Activated T-cell treated with anti-CD3 and anti-CD28 coated beads, Interleukin-2, amount 50 U/mL, for 4 hours (primary cell): ENCODE data around the gene RBM11. TPM values are rescaled to one million over a fixed set of nuclear protein-coding genes. Genes with fewer than 3 reads are reported as not detected.

Experiments used
- ATAC-seq, 2 donors: fragments of 200-7000 bp; cut with Tn5 transposase; one replicate each; pipeline ENCODE4 v1.10.0; 2021
- DNase-seq: peaks from one replicate; pipeline ENCODE4 v3.0.0-alpha.2; 2020
- H3K27me3 Mint-ChIP-seq: one replicate; pipeline ENCODE4 v1.8.0; 2021; ENCODE audit warnings: low read depth, mixed read lengths
- H3K36me3 Mint-ChIP-seq: one replicate; pipeline ENCODE4 v1.8.0; 2022; ENCODE audit warnings: mixed read lengths; ENCODE audit not compliant: insufficient read depth
- H3K4me1 Mint-ChIP-seq: one replicate; pipeline ENCODE4 v1.8.0; 2021; ENCODE audit warnings: low read depth, mixed read lengths
- H3K4me3 Mint-ChIP-seq: one replicate; pipeline ENCODE4 v1.8.0; 2021; ENCODE audit warnings: mild to moderate bottlenecking, moderate library complexity, mixed read lengths
- H3K9me3 Mint-ChIP-seq: one replicate; pipeline ENCODE4 v1.8.0; 2021; ENCODE audit warnings: mixed read lengths
- total RNA-seq, 3 donors: library from RNA; stranded (reverse); gene quantifications; one replicate each; pipeline ENCODE4 v1.2.1, GENCODE V29; 2021

The RBM11 gene
- total RNA-seq, 3 donors from 2014 or later, result 2.1 to 2.8 (median 2.3) TPM

DNA sequence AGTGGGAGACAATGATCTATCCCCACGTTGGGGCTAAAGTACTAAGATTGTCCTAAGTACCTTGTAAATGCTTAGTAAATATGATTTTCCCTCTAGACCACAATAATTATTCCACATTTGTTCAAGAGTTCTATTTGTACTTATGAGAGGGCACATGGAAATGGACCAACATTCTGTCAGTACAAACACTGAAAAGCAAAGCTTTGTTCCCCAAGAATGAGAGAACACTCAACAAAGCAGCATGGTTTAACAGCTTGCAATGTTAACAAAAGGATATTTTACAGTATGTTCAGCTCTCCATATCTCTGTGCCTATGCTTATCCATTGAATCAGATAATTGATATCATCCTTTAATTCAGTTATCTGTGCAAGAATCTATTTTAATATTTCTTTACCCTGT, 35.4 kb downstream of the RBM11 start:
- no peak for DNase-seq
- H3K4me3 Mint-ChIP-seq, result no peak overlapping the region
- peaks cover 10% of the 10 kb centered on the region for H3K27me3 Mint-ChIP-seq
- ATAC-seq, result no peak
- H3K9me3 Mint-ChIP-seq, result peaks cover 7% of the 10 kb centered on the region
- no peaks in the 10 kb centered on the region for H3K36me3 Mint-ChIP-seq
- H3K4me1 Mint-ChIP-seq, result peaks cover 4% of the 10 kb centered on the region

DNA sequence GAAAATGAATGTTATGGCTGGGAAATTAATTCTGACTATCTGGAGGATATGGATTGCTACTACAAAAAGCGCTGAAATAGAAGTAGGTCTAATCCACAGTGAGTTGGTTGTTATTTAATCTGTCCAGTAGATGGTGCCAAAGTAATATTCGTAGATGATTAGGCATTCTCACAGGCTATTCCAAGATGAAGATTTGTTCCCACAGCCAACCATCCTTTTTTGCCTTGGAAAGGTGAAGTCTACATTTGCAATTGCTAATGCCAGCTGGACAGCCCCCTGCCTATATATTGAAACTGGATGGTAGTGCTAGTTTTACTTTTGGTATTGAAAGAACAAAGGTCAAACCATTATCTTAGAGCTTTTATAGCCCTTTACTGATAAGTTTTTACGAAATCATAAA, 43.8 kb downstream of the RBM11 start:
- Mint-ChIP-seq H3K4me1 (peaks cover 4% of the 10 kb centered on the region), H3K4me3 (no peak overlapping the region), H3K9me3 (no peaks in the 10 kb centered on the region), H3K27me3 (peaks cover 8% of the 10 kb centered on the region), H3K36me3 (no peaks in the 10 kb centered on the region)
- ATAC-seq (peak in 1 of 2 donors; percentile 63), DNase-seq (no peak)

DNA sequence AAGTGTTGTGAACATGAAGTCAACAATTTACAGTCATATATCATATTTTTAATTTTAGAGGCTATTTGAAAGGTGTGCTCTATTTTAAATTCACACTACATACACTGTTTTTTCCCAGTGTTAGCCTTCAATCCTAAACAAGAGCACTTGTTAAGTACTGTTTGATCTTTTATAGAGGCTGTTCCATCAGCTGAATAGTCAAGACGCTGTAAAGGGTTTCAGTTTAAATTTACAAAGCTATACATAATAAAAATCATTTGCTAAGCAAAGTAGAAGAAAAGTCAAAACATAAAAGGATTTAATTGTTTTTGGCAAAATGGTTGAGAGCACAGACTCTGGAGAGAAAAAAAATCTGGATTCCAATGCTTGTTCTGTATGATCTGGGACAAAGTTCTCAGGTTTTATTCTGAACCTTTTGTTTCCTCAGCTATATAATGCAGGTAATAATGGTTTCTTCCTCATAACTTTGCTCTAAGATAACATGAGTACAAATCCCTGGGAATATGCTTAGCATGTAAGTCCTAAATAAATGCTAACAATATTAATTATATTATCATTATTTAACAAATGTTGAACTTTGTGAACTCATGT, 44.3 kb downstream of the RBM11 start:
- H3K27me3 Mint-ChIP-seq, result peaks cover 8% of the 10 kb centered on the region
- no peak for DNase-seq

DNA sequence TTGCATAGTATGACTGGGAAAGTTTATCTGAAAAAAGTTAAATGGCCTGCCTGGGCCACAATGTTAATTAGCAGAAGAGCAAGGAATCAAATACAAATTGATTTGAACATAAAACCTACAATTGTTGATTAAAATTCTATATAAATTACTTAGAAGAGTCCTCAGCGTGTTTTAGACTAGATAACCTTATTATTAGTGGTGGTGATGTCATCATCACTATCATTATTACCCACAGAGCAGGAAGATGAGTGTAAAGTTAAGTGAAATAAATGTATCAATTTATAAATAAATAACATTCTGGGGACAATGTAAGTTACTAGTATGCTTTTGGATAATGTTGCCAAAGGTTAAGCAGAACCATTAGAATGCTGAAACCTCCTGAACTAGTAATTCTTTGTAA, 46.1 kb downstream of the RBM11 start:
- Mint-ChIP-seq H3K36me3 (no peaks in the 10 kb centered on the region), H3K27me3 (peaks cover 8% of the 10 kb centered on the region), H3K9me3 (no peaks in the 10 kb centered on the region), H3K4me1 (peaks cover 4% of the 10 kb centered on the region), H3K4me3 (no peak overlapping the region)
- DNase-seq (no peak), ATAC-seq (no peak)

More for the DNA sequence above, 44.3 kb downstream of the RBM11 start:
- Mint-ChIP-seq H3K9me3 (no peaks in the 10 kb centered on the region), H3K4me3 (no peak overlapping the region), H3K36me3 (no peaks in the 10 kb centered on the region), H3K4me1 (peaks cover 4% of the 10 kb centered on the region)
- ATAC-seq, result no peak

DNA sequence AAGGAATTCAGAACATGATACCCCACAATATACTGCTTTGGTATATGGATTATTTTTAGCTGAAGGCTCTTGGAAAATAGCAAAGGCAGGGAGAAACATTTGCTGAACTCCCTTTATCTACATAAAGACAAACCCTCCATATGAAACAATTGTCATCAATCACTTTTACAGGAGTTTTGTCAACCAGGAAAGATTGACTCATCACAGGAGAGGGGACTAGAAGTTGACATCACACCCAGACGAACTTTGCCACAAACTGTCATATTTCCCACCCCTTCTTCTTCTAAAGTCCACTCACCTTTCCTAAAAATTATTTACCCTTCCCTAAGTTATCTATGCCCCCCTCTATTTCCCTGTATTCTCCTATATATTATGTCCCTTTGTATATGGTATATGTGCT, 47.9 kb downstream of the RBM11 start:
- H3K27me3 Mint-ChIP-seq, result peaks cover 8% of the 10 kb centered on the region
- no peaks in the 10 kb centered on the region for H3K9me3 Mint-ChIP-seq
- no peak overlapping the region for H3K4me3 Mint-ChIP-seq
- H3K36me3 Mint-ChIP-seq, result no peaks in the 10 kb centered on the region
- peaks cover 4% of the 10 kb centered on the region for H3K4me1 Mint-ChIP-seq
- ATAC-seq (no peak), DNase-seq (no peak)

DNA sequence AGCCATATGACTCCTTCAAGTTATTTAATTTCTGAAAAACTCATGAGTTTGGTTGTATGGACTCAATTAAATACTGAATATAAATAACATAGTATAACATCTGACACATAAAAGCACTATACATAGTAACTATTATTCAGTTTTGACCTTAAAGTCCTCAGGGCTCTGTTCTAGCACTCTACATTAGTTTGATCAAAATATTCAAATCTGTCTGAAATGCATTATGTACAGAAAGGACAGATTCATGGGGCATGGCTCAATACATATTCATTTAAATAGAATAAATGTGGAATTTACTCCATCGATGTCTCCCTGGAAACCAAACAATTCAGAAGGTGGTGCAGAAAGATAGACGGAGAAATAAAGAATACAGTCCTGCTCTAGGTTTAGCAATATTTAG, 49.1 kb downstream of the RBM11 start:
- H3K27me3 Mint-ChIP-seq, result peaks cover 8% of the 10 kb centered on the region
- ATAC-seq, result no peak
- H3K4me3 Mint-ChIP-seq, result no peak overlapping the region
- no peaks in the 10 kb centered on the region for H3K36me3 Mint-ChIP-seq
- DNase-seq, result no peak
- no peaks in the 10 kb centered on the region for H3K9me3 Mint-ChIP-seq
- H3K4me1 Mint-ChIP-seq, result peaks cover 4% of the 10 kb centered on the region

DNA sequence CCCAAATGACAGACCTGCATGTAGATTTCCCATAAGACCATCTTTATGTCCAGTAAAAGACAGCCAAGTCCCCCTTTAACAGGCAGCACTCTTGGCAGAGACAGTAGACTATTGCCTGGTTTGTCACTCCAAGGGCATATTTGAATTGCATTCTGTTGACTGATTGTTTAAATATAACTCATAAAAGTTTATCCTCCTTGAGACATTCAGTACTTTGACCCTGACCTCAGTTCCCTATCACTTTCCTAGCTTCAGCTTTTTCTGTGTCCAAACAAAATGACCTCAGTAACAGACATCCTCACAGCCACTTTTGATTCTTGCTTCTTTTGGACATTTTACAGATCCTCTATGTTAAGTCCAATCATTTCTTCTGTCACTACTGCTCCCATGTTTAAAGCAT, 51.1 kb downstream of the RBM11 start:
- Mint-ChIP-seq H3K4me1 (peaks cover 4% of the 10 kb centered on the region), H3K9me3 (no peaks in the 10 kb centered on the region)
- no peak for DNase-seq

DNA sequence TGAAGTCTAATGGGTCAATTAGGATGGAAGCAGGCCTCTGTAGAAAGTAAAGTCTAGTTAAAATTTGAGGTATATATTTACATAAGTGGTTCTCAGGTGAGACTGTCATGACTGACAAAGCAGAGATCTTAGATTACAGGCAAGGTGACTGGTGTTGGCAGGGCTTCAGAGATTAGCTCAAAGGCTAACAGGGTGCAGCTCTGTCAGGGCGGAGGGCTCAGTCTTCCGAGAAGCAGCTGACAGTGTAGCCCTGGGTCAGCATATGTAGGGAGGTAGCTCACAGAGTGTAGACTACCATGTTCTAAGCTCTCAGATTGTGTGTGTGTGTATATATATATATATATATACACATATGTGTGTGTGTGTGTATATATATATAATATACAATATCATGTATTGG, 54.7 kb downstream of the RBM11 start:
- Mint-ChIP-seq H3K4me3 (no peak overlapping the region), H3K27me3 (peaks cover 29% of the 10 kb centered on the region), H3K36me3 (no peaks in the 10 kb centered on the region), H3K9me3 (no peaks in the 10 kb centered on the region), H3K4me1 (no peaks in the 10 kb centered on the region)
- ATAC-seq (no peak), DNase-seq (no peak)

More for the DNA sequence above, 51.1 kb downstream of the RBM11 start:
- Mint-ChIP-seq H3K27me3 (peaks cover 14% of the 10 kb centered on the region), H3K4me3 (no peak overlapping the region), H3K36me3 (no peaks in the 10 kb centered on the region)
- ATAC-seq, result no peak

DNA sequence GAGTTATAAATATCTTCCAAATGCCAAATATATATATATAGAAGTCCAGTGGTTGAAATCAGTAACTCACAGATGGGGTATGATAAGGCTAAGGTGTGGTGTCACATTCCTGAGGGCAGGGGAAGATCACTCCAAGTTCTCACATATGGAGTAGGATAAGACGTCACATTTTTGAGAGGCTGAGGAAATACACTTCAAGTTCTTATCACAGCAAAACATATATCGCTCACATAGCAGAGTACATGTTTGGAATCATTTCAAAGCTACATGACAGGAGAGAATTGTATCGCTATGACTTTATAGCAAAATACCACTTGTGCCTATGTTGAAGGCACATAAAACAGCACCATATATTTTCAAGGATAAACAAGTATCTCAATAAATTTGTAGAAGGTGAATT, 55.1 kb downstream of the RBM11 start:
- Mint-ChIP-seq H3K27me3 (peaks cover 32% of the 10 kb centered on the region), H3K4me3 (no peak overlapping the region), H3K9me3 (no peaks in the 10 kb centered on the region), H3K4me1 (no peaks in the 10 kb centered on the region), H3K36me3 (no peaks in the 10 kb centered on the region)
- no peak for ATAC-seq
- no peak for DNase-seq

DNA sequence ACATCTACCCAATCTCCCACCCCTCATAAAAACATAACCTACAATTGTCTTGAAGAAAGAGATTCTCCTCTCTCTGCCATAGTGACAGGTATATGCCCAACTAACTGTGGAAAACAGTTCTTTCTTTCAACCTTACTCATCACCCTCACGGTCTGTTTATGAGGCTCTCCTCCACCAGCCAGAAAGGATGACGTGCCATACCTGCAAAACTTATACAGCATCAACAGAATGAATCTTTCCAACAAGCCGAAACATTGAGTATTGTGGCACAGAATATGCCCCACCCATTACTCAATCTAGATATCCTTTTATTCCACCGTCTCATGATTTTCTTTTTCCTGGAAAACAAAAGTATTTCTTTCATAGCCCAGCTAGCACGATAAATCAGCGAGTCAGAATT, 55.7 kb downstream of the RBM11 start:
- H3K9me3 Mint-ChIP-seq, result no peaks in the 10 kb centered on the region
- DNase-seq (no peak), ATAC-seq (no peak)
- H3K4me3 Mint-ChIP-seq, result no peak overlapping the region
- H3K36me3 Mint-ChIP-seq, result no peaks in the 10 kb centered on the region
- H3K27me3 Mint-ChIP-seq, result peaks cover 32% of the 10 kb centered on the region
- no peaks in the 10 kb centered on the region for H3K4me1 Mint-ChIP-seq

DNA sequence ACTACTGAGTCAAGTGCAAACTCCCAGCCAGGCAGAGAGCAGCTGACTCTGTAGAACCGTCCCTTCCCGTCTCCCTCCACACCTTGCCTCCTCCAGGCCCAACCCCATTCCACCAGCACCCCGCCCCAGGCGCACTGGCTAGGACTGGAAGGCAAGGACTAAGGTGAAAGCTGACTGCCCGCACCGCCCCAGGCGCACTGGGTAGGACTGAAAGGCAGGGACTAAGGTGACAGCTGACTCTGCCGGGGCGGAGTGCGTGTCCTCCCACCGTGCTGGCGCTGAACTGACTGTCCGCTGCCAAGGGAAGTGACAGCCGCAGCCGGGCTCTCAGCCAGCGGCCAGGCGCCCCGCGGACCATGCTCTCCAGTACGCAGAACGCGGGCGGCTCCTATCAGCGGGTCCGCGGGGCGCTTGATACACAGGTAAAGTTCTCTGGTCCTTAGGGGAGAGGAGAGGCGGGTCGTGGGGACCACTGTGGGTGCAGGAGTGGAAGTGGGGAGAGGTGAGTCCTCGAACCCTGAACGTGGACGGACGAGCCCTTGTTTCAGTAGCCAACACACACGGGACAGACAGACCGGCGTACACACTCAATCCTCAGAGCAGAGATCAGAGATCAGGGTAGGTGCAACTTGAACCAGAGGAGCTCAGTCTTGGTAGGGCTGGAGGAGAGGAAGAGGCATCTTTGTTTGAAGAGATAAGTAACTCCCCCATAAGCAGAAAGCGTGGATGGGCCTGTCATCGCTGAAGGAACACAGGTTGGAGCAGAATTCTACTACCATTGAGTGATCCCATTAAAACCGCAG, 58.0 kb downstream of the RBM11 start:
- ATAC-seq (peak in 1 of 2 donors; percentile 53), DNase-seq (no peak)
- Mint-ChIP-seq H3K4me3 (no peak overlapping the region), H3K27me3 (peaks cover 32% of the 10 kb centered on the region), H3K9me3 (no peaks in the 10 kb centered on the region), H3K4me1 (no peaks in the 10 kb centered on the region), H3K36me3 (no peaks in the 10 kb centered on the region)

DNA sequence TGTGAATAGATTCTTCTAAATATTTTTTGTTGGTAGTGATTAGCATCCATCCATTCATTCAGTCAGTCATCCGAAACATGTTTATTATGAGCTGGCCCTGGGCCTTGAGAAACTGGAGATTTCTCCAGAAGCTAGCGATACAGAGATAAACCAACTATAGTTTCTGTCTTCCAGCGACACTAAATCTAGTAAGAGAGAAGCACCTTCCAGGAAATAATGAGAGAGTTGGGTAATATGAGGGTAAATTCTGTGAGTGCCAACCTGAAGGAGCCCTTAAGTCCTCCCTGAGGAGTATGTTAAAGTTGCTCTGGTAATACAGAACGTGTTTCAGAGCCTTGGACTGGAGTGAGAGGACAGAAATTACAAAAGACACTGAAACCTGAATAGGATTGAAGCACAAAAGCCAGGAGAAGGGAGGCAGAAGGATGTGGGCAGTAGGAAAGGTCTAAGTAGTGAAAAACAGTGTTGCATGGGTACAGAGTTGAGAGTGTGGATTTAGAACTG, 59.8 kb downstream of the RBM11 start:
- ATAC-seq (no peak), DNase-seq (no peak)
- peaks cover 2% of the 10 kb centered on the region for H3K4me1 Mint-ChIP-seq
- H3K4me3 Mint-ChIP-seq, result no peak overlapping the region
- no peaks in the 10 kb centered on the region for H3K9me3 Mint-ChIP-seq
- H3K27me3 Mint-ChIP-seq, result peaks cover 34% of the 10 kb centered on the region
- no peaks in the 10 kb centered on the region for H3K36me3 Mint-ChIP-seq
